Stimulated activated CD4-positive, alpha-beta T cell treated with anti-CD3 and anti-CD28 coated beads, Interleukin-1b, Interleukin-23, amount 100 ng/mL, for 4 hours (primary cell): ENCODE results near the gene CYP46A1.

ENCODE experiments used
- DNase-seq, 2 donors: peaks; one replicate each; pipeline ENCODE4 v3.0.0-alpha.2; 2020; ENCODE audit warnings: low read depth in 2 of 2

Gene CYP46A1

GRCh38 chr14:99742509-99743487, 58.7 kb downstream of the CYP46A1 start:
- DNase-seq = no peak

DNA sequence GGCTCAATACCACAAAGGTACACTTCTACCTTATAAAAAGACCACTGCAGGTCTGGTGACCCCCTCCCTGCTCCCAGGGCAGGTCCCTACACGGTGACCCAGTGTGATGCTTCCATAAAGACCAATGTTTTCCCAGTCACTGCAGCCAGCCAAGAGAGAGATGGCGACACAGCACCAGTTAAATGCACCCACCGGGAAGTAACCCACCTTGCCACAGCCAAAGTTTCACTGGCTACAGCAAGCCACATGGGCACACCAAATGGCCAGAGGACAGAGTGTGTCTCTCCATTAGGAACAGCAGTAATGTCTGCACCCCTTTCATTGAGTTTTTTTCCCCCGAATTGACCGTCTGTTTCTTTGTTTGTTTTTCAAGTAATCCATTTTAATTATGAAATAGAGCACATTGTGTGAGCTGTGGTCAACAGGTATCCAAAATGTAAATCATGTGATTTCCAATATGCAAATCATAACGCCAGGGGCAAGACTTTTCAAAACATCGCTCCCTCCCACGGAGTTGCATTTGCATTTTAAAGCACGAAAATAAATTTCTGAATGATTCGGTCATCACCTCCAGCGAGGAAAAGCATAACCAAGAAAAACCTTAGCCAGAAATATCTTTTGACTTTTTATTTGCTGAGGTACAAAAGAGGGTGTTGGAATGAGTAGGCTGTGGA, 60.2 kb downstream of the CYP46A1 start:
- DNase-seq = no peak

DNA sequence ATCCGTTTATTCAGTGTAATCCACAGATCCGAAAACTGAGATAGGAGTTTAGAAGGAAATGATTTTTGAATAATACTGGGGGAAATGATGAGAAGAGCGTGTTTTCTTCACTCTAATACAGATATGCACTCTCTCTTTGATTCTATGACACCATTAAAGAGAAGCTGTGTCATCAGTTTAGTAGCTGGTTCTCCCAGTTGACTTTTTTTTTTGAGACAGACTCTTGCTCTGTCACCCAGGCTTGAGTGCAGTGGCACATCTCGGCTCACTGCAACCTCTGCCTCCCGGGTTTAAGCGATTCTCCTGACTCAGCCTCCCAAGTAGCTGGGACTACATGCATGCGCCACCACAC, 60.8 kb downstream of the CYP46A1 start:
- no peak for DNase-seq

DNA sequence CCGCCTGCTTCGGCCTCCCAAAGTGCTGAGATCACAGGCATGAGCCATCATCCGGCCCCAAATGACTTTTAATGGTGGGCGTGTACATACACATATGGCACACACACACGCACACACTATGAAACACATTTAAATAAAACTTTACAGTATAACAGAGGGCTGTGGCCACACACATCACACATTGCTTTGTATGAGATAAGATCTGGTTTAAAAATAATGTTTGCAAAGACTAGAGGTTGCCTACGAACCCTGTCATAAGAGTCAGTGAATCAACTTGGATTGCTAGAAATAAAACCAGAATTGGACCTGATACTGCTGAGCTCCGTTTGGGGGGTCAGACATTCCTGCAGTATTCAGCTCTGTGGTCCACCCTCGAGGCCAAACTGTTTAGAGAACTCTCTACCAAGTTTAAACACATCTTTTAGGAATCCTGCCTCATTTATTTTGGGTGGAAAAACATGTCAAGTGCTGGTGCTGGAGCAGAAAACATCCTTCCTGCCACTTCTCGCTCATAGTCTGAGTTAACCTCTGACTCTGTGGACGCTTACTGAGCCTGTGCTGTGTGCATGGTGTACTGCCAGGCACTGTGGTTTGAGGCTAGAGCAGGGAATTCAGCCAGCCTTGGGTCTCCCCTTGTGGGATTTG, 61.3 kb downstream of the CYP46A1 start:
- no peak for DNase-seq

GRCh38 chr14:99747167-99747566, 63.1 kb downstream of the CYP46A1 start:
- no peak for DNase-seq

GRCh38 chr14:99747582-99748330, 63.7 kb downstream of the CYP46A1 start:
- no peak for DNase-seq

- DNase-seq = no peak
Measured at GRCh38 chr14:99748529-99748928, 64.4 kb downstream of the CYP46A1 start.

- no peak for DNase-seq
Measured at GRCh38 chr14:99749142-99749541, 65.0 kb downstream of the CYP46A1 start.

GRCh38 chr14:99749763-99750715, 65.9 kb downstream of the CYP46A1 start:
- no peak for DNase-seq

- DNase-seq = no peak
Measured at GRCh38 chr14:99750746-99751450, 66.8 kb downstream of the CYP46A1 start.

DNA sequence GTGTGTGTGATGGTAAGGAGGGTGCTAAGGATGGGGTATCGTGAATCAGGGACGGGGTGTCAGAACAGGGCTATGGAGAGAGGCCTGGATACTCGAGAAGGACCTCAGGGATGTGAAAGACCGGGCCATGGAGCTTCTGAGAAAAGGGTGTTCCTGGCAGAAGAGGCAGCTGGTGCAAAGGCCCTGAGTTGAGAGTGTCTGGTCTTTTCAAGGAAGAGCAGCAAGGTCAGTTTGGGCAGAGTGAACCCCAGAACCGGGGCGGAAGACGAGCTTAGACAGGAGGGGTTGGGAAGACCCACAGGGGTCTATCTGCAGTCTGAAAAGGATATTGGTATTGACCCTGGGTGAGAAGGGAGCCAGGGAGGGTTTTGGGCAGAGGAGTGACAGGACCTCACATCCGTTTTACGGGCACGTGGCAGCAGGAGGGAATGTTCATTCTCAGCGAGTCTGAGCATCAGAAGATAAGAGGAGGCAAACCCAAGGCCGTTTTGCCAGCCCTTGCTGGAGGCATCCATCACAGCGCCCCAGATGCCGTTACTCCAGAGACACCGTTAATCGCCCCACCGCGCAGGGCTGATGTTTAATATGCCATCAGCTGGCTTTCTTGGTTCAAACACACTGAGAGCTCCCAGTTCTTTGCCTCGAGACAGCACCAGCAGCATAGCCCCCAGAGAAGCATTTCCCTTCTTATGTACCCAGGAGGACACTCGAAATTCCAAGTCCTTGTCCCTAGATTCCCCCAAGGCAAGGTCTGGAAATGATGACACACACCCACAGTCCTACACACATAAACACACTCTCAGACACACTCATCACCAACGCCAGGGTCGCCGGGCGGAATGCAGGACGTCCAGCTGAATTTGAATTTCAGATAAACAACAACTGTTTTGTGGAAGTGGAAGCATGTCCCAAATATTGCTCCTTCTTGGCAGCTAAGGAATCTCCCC, 67.7 kb downstream of the CYP46A1 start:
- DNase-seq = no peak

DNA sequence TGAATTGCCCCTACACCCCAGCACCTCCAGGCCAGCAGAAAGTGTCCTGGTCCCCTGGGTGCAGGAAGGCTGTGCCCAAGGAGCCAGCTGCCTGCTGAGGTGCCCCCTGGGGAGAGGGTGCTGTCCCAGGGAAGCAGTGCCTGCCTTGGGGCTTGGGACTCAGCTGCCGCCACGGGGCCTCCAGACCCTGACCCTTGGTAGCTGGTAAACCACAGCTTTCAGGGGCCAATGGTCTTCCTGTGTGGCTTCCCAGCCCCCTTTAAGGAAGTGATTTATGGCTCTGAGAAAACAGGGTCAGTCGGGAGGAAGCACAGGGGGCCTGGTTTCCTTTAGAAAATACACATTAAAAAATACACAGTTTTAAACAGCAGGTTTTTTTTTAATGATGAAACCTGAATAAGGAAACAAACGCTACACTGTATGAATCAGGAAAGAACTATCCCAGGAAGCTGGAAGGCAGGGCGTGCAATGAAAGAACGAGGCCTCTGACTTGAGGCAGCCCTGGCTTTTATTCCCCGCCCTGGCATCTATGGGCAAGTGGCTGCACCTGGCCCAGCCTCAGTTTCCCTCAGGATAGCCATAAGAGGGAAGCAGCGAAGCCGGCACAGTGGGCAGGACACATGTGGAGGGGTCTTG, 68.5 kb downstream of the CYP46A1 start:
- DNase-seq = no peak

GRCh38 chr14:99753225-99754140, 69.4 kb downstream of the CYP46A1 start:
- DNase-seq = no peak

DNA sequence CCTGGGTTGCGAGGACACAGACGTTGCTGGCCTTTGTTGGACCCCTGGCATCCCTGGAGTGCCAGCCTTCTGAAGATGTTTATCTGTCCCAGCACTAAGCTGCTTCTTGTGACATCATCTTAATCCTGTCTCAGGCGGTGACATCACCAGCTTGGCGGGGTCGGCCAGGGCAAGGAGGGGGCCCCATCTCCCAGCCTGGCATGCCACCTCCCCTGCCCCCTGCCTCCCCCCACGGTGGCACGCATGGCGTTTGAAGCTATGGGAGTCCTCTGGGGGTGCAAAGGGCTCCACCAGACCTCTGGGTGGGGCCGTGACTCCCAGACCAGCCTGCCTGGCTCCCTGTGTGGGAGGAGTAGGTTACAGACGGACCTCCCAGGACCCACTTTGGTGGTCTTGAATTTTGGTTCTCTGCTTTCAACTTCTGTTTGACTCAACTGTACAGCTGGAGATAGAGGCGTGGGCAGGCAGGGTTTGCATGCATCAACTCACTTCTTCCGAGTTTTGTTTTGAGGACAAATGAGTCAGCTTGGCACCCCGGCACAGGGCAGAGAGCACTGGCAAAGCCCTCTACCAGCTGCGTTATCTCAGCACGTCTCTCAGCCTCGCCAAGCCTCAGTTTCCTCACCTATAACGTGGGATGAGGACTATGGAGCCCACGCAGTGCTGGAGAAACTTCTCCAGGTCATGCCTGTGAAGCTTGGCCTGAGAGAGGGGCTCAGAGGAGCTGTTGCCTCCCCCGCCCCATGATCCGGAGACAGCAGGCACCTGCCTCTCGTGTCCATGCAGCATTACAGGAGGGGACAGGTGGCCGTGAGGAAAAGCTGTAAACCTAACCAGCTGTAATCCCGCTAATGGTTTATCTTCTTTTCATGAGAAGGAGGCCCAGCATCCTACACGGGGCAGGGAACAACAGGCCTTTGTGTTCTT, 70.3 kb downstream of the CYP46A1 start:
- no peak for DNase-seq

DNA sequence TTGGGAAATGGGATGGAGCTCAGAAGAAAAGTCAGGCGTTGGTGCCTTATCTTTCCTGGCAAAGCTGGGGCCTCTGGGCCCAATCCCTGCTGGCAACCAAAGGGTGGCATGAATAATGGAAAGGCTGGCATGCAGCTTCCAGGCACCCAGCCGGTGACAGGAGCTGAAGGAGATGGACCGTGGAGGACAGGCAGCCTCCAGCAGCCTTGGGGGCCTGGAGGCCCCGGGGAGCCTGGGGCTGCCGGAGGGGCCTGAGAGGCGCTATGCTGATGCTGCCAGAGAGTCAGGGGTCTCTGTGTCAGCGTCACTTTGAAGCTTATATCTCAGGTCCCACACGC, 70.9 kb downstream of the CYP46A1 start:
- DNase-seq = no peak
